GM19351 (cell line): Measurements from ENCODE around the gene MRPS35.

Experiments used
- ATAC-seq: cut with Tn5 transposase; IDR thresholded peaks from one replicate; pipeline ENCODE4 v1.9.1; 2021; ENCODE audit warnings: mild to moderate bottlenecking, moderate library complexity; ENCODE audit not compliant: unreplicated experiment

The MRPS35 gene

GRCh38 chr12:27802936-27803335, 92.3 kb downstream of the MRPS35 start:
- ATAC-seq: no peak

- ATAC-seq: no peak
Observed at GRCh38 chr12:27805238-27805637, 94.6 kb downstream of the MRPS35 start.
